ELF-1 (cell line): Measurements from ENCODE around the gene ZPBP.

Source experiments
- DNase-seq: peaks from one replicate; pipeline ENCODE4 v3.0.0-alpha.2; 2016; ENCODE audit warnings: low read depth, low spot score

ZPBP gene

DNA sequence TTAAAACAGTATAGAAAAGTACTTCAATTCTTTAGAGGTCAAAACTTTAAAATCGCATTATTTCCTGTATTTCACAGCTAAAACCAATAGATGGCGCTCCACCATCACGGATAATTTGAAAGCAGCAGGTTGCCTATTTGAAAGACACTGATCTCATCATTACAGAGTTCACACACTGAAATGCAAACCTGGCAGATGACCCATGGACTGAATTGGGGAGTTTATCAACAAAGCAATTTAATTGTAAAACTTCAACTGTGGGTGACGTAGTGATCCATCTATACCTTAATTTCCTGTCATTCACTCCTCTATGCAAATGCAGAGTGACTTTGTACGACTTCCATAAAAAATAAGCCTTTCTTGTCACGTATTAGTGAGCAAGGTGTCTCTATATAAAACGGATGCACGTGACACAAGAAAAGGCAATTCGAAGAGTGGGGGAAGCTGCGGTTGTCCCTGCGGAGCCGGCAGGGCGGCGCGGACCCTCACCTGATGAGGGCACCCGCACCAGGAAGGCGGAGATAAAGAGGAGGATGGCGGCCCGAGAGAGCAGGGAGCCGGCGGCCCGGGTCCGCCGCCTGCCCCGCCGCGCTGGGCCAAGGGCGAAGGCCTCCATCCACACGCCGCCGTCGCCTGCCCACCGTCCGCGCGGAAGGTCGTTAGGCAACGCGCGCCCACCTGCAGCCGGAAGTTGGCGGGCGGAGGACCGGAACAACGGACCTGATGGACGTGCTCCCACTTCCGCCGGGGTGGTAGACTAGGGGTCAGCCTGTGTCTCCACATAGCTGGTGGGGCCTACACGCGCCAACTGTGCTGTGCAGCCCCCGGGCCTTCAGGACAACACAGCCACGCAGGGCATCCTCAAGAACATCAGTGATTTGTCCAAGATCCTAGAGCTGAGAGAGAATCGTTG is at the start of gene ZPBP:
TSS of gene ZPBP (minus strand) at position 668 of the 913 bp plus-strand sequence. CDS start at position 616, 52 bp downstream.
- DNase-seq: peak; percentile 36

DNA sequence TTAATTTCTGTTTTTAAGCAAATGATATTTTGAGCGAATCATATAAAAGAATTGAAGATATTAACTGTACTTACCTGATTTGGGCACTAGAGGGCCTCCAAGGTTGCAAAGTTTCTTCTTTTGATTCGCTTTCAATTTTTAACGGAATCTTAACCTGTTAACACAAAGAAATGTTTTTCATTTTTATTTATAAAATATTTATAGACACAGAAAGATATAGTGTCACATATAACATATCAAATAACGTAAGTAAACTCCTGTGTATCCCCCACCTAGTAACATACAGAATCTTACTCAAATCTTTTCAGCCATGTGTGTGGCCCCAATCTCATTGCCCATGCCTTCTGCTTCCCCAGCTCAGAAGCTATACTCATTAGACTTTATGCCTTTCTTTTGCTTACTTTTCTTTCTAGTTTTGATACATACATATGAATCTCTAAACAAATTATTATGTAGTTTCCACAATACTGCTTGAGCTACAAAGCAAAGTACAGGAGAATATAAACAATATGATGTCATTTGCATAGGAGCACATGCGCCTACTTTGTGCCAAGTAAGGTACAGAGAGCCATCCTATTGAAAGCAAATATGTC is 49.5 kb upstream of the ZPBP start:
- no peak for DNase-seq

DNA sequence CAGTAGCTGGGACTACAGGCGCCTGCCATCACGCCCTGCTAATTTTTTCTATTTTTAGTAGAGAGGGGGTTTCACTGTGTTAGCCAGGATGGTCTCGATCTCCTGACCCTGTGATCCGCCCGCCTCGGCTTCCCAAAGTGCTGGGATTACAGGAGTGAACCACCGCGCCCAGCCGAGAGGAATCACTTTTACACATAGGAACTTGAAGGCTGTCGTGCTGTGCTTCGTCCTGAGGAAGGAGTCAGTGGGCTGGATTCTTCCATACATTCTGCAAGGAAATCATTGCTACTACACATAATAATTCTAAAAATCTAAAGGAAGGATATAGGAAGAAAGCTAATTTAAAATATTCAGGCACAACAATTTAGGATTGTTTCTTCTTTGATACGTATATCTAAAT is 48.8 kb upstream of the ZPBP start:
- no peak for DNase-seq

DNA sequence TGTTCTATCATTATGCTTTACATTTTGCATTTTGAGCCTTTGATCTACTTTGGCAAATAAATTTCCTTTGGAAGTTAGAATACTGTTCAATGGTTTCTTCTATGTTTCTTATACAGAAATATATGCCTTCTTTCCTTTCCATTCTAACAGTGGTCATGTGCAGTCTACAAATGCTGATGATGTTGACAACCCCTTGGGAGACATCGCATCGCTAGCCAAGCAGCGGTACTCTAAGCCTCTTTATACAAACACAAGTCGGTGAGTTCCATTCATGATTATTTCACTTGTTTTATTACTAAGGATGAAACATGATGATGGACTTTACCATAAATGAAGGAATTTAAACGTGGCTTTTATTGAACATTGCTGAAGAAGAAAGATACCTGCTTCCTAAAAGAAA is 48.1 kb upstream of the ZPBP start:
- DNase-seq: no peak

DNA sequence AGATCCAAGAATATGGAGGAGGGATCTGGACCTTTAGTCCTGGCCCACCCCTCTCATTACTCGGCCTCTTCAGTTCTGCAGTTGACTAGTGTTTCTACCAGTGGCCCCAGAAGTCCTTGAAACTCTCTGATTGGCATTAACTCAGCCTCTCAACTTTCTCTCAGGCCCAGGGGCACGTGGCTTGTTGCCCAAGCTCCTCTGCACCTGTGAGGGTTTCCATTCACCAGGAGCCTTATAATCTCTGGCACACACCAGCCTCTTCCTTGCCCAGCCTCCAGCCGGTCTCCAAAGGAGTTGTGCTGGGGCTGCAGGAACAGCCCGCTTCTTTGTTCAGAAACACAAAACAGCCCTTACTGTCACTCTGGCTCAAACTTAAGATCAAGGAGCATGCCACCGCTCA is 47.6 kb upstream of the ZPBP start:
- no peak for DNase-seq

- DNase-seq: no peak
These were observed 45.1 kb upstream of the ZPBP start for GRCh38 chr7:50138101-50138500.

- DNase-seq: no peak
These were observed 32.7 kb upstream of the ZPBP start for GRCh38 chr7:50125766-50126165.

DNA sequence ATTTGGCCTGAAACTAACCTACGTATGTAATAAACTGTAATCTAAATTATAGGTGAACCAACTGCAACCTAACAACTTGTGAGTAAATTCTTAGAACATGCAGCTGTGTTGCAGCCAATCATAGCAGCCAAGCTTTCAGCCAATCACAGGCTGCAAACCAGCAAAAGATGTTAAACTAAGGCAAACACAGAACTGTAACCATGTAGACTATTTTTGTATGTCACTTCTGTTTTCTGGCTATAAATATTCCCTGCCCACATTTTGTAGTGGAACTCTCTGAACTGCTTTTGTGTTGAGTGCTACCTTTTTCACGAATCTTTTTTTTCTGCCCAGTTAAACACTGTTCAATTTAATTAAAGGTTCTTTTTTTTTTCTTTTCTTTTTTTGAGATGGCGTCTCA is 28.2 kb upstream of the ZPBP start:
- no peak for DNase-seq

- peak; percentile 21 for DNase-seq
These were observed 27.0 kb upstream of the ZPBP start for GRCh38 chr7:50119815-50120637.

DNA sequence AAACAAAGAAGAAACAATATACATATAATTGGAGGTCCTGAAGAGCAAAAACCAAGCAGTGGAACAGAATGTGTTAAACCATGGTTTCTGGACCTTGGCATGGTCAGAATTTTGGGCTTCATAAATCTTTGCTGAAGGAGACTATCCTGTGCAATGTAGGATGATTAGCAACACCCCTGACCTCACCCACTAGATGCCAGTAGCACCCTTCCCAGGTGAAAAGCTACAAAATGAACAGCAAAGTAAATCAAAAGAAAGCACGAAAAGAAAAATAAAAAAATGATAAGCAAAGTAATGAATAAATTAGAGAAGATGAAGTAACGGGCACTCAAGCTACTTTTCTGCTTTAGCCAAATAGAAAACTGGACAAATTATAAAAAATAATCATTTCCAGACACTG is 19.2 kb upstream of the ZPBP start:
- no peak for DNase-seq

- DNase-seq: no peak
These were observed 8.8 kb upstream of the ZPBP start for GRCh38 chr7:50101873-50102272.

- no peak for DNase-seq
These were observed 2.6 kb upstream of the ZPBP start for GRCh38 chr7:50095634-50096033.

GRCh38 chr7:50088463-50089129 is 4.5 kb downstream of the ZPBP start:
- DNase-seq: no peak

DNA sequence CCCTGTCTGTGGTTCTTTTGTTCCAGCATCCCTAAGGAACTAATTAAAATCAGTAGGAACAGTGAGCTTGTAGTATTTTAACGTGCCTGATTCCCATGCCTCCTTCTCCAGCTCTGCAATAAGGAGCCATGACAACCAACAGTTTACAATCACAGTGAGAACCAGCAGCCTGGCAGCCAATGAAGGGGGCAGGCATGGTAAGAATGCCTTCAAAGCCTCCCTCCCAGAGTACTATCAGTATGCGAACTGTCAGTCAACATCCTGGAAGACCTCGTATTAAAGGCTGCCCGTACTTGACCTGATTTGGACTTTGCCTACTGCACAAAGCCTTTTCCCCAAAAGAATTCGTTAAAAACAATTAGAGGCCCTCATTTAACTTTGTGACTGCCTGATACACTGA is 7.7 kb downstream of the ZPBP start:
- DNase-seq: peak; percentile 21

- DNase-seq: no peak
These were observed 20.0 kb downstream of the ZPBP start for GRCh38 chr7:50073093-50073492.

DNA sequence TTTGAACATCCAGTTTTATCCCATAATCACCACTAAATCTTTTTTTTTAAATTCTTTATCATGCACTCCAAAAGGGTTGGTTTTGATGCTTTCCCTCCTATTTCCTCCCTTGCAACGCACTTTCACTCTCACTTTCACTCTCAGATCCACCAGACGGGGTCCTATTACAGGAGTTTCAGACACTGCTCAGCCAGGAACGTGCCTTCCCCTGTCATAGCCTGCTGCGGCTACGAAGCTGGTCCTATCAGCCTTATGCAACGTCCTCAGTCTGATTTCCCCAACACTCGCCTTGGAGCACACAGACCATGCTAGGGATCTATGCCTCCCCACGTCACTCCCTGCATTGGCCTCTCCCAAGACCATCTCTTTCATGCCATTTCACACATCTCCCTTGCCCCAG is 23.4 kb downstream of the ZPBP start:
- peak; percentile 16 for DNase-seq

DNA sequence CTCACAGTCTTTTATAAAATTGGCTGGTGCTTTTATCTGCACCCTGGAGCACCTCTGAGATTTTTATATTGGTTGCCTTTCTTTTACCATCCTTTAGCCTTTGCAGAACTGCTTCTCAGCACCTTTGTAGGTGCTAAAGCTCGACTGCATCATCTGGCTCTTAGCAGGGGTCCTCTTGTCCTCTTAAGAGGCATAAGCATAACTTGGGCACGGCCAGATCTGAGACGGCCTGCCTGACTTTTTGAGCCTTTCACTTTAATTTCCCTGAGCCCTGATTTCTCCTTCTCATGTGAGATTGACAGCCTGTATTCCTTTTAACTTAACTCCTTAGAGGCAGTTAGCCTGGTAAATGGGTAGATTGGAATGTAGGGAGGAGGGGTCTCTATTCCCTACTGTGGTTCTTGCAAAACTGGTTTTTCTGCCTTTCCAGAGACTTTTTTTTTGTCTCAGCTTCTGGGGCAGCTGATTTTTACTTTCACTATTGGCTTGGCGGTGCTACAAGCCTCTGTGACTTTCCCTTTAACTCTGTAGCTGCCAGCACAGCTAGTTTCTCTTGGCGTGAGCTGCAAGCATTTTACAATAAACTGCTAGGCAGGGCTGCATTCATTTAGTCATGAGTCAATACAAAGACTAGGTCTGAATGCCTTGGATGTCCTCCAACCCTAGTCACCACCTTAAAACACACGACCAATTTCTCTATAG is 24.0 kb downstream of the ZPBP start:
- peak; percentile 75 for DNase-seq

DNA sequence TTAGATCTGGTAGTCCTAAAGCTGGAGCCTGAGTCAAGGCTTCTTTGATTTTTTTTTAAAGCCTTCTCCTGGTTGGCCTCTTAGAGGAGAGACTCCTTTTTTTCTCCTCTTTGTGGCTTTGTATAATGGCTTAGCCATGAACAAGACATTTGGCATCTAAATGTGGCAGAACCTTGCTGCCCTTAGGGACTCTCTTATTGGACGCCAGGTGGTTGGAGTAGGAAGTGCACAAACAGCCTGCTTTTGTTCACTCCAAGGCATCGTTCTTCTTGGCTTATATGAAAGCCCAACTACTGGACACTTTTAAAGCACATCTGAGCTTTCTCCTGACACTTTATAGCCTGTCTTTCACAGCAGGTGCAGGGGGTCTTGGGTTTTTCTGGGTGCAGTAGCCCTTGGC is 25.0 kb downstream of the ZPBP start:
- peak; percentile 13 for DNase-seq

GRCh38 chr7:50062951-50063350 is 30.1 kb downstream of the ZPBP start:
- DNase-seq: no peak

- no peak for DNase-seq
These were observed 36.9 kb downstream of the ZPBP start for GRCh38 chr7:50056131-50056530.

DNA sequence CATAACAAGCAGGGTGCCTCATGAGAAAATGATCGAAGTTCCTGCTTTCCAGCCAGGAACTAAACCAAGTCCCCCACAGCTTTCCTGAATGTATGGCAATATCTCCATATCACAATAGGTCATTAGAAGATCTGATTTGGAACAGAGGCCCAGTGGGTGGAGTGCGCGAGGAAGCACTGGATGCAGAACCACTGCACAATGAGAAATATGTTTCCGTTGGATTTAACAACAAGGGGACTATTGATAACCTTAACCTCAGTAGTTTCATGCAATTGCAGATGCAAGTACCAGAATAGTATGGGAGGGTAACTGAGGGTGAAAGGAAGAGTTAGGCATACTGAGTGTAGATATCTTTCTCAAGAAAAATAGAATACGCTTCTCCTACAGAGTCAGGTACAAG is 45.3 kb downstream of the ZPBP start:
- no peak for DNase-seq
